ENCODE results near the gene HIRIP3. TPM values are rescaled to one million over a fixed set of nuclear protein-coding genes. Genes with fewer than 3 reads are reported as not detected.
A peak's percentile ranks its signal among the peaks of the same experiment; 100 is the strongest.

HIRIP3 gene
- total RNA-seq, 1 experiment from 2014 or later: 25.3 TPM

DNA sequence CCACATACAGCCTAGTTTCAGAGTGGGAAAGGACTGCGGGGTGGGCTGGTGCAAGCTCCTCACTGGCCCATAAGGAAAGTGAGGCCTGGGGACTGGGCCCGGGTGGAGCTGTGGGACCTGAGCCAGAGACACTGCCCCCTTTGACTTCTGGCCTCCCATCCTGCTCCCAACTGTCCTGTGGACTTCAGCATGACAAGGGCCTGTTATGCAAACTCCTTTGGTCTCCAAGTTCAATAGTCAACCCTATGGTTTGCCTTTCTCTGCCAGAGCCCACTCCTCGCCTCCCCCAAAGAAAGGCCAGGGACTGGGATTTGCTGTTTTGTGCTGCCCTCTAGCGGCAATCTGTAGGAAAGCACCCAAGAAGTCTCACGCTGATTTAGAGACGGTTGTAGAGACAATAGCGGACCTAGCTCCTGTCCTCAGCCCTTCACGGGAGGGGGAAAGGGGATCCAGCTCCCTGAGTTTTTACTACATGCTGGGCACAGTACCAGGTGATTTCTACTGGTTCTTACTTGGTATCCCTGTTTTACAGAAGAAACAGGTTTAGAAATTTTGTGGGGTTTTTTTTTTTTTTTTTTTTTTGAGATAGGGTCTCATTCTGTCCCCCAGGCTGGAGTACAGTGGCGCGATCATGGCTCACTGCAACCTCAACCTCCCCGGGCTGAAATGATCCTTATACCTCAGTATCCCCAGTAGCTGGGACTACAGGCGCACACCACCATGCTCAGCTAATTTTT, 36.8 kb upstream of the HIRIP3 start:
- no peak for DNase-seq (ENCODE audit: low read depth, low spot score)
- ATAC-seq: peak; percentile 72
- TF ChIP-seq, protein P1, sequence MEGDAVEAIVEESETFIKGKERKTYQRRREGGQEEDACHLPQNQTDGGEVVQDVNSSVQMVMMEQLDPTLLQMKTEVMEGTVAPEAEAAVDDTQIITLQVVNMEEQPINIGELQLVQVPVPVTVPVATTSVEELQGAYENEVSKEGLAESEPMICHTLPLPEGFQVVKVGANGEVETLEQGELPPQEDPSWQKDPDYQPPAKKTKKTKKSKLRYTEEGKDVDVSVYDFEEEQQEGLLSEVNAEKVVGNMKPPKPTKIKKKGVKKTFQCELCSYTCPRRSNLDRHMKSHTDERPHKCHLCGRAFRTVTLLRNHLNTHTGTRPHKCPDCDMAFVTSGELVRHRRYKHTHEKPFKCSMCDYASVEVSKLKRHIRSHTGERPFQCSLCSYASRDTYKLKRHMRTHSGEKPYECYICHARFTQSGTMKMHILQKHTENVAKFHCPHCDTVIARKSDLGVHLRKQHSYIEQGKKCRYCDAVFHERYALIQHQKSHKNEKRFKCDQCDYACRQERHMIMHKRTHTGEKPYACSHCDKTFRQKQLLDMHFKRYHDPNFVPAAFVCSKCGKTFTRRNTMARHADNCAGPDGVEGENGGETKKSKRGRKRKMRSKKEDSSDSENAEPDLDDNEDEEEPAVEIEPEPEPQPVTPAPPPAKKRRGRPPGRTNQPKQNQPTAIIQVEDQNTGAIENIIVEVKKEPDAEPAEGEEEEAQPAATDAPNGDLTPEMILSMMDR (IDR thresholded peaks at IDR 0.05): peak; percentile 91
- TF ChIP-seq POLR2AphosphoS5 (IDR thresholded peaks at IDR 0.05; ENCODE audit: low read depth, low read length): no peak
- Histone ChIP-seq H3K4me1 (ENCODE audit: control insufficient read depth, insufficient read depth, low read length) (peaks cover 9% of the 10 kb centered on the region), H3K27me3 (ENCODE audit: control insufficient read depth, insufficient read depth, low read length) (no peaks in the 10 kb centered on the region), H3K36me3 (ENCODE audit: control insufficient read depth, insufficient read depth, low read length) (no peaks in the 10 kb centered on the region), H3K9me3 (ENCODE audit: control insufficient read depth, insufficient read depth, low read depth, low read length) (no peaks in the 10 kb centered on the region), H3K27ac (ENCODE audit: low read length) (no peak overlapping the region), H3K4me3 (ENCODE audit: low read depth in 2 of 2, low read length in 2 of 2) (no peak overlapping the region)
- in situ Hi-C loops (cut with HindIII; ENCODE audit: low pct_unique_long_range_greater_than_20kb, low sequenced_read_pairs): no loop called here
- POLR2A ChIA-PET: interaction anchor here (0.5 kb wide), 1 partner anchor 16 kb away, joined by 3 read pairs; no protein-coding TSS in a partner anchor
- CTCF ChIA-PET: interaction anchor here (0.5 to 1.3 kb wide), 13 partner anchors 9 to 332 kb away, joined by 3 to 12 read pairs (median 5); partner anchors contain the start of gene CDIPT
- no TSS peak for BruUV-seq (replicated peaks)
- intact Hi-C loops (cut with micrococcal nuclease; ENCODE audit: unreplicated experiment): no loop called here

DNA sequence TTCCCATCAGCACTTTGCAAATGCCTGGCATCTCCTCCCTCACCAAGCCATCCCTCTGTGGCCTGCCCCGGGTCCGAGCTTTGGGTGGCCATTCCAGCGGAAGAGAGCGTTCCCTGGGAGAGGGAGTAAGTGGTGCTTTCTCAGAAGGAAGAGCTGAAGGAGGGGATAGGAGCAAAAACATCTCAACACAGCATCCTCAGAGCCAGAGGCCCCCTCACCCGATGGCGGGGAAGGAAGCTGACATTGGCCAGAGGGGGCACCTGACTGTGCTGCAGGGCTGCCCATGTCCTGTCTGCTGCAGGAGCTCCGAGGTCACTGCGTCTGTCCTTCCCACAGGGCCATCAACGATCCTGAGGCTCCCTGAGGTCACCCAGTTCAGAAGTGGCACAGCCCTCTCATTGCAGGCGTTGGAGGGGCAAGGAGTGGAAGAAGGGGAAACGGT, 36.1 kb upstream of the HIRIP3 start:
- Histone ChIP-seq H3K27me3 (ENCODE audit: control insufficient read depth, insufficient read depth, low read length) (no peaks in the 10 kb centered on the region), H3K9me3 (ENCODE audit: control insufficient read depth, insufficient read depth, low read depth, low read length) (no peaks in the 10 kb centered on the region), H3K27ac (ENCODE audit: low read length) (no peak overlapping the region), H3K36me3 (ENCODE audit: control insufficient read depth, insufficient read depth, low read length) (no peaks in the 10 kb centered on the region), H3K4me1 (ENCODE audit: control insufficient read depth, insufficient read depth, low read length) (peaks cover 9% of the 10 kb centered on the region), H3K4me3 (ENCODE audit: low read depth in 2 of 2, low read length in 2 of 2) (peak overlapping the region; percentile 25 to 34; a peak in 3 of 4 replicates)
- intact Hi-C loops (cut with micrococcal nuclease; ENCODE audit: unreplicated experiment): no loop called here
- BruUV-seq (replicated peaks): no TSS peak
- CTCF ChIA-PET: interaction anchor here (0.5 to 1.3 kb wide), 8 partner anchors 12 to 474 kb away, joined by 3 to 9 read pairs (median 4); no protein-coding TSS in a partner anchor
- ATAC-seq: peak; percentile 36; the same call in 1 of the 2 replicates
- POLR2A ChIA-PET: no interaction called here
- in situ Hi-C loops (cut with HindIII; ENCODE audit: low pct_unique_long_range_greater_than_20kb, low sequenced_read_pairs): no loop called here
- DNase-seq (ENCODE audit: low read depth, low spot score): no peak
- TF ChIP-seq SIN3A (IDR thresholded peaks at IDR 0.05; ENCODE audit: borderline replicate concordance, insufficient read depth, low read depth, low read length) (no peak), TCF7L2 (IDR thresholded peaks at IDR 0.05; ENCODE audit: low read depth, low read length) (no peak), POLR2AphosphoS5 (IDR thresholded peaks at IDR 0.05; ENCODE audit: low read depth, low read length) (no peak)
- TF ChIP-seq, protein P1 (IDR thresholded peaks at IDR 0.05): no peak
- TF ChIP-seq, protein P2, sequence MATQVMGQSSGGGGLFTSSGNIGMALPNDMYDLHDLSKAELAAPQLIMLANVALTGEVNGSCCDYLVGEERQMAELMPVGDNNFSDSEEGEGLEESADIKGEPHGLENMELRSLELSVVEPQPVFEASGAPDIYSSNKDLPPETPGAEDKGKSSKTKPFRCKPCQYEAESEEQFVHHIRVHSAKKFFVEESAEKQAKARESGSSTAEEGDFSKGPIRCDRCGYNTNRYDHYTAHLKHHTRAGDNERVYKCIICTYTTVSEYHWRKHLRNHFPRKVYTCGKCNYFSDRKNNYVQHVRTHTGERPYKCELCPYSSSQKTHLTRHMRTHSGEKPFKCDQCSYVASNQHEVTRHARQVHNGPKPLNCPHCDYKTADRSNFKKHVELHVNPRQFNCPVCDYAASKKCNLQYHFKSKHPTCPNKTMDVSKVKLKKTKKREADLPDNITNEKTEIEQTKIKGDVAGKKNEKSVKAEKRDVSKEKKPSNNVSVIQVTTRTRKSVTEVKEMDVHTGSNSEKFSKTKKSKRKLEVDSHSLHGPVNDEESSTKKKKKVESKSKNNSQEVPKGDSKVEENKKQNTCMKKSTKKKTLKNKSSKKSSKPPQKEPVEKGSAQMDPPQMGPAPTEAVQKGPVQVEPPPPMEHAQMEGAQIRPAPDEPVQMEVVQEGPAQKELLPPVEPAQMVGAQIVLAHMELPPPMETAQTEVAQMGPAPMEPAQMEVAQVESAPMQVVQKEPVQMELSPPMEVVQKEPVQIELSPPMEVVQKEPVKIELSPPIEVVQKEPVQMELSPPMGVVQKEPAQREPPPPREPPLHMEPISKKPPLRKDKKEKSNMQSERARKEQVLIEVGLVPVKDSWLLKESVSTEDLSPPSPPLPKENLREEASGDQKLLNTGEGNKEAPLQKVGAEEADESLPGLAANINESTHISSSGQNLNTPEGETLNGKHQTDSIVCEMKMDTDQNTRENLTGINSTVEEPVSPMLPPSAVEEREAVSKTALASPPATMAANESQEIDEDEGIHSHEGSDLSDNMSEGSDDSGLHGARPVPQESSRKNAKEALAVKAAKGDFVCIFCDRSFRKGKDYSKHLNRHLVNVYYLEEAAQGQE (IDR thresholded peaks at IDR 0.05; ENCODE audit: insufficient read depth in 1 of 2, low read depth in 2 of 2, low read length in 1 of 2): no peak

Data from Panc1 (cell line).